H1 (cell line): ENCODE results near the gene CPEB1. TPM values are rescaled to one million over a fixed set of nuclear protein-coding genes. Genes with fewer than 3 reads are reported as not detected.
A peak's percentile ranks its signal among the peaks of the same experiment; 100 is the strongest.

Source experiments
- CTCF ChIA-PET: fragments of 300-600 bp; sonication (Branson Sonifier 250); formaldehyde crosslinking; loops from one replicate; lab custom pipeline; 2021; ENCODE audit not compliant: partially characterized antibody; lab: Charles Lee
- POLR2A ChIA-PET: fragments of 300-600 bp; sonication (Branson Sonifier 250); formaldehyde crosslinking; loops from one replicate; lab custom pipeline; 2021; ENCODE audit warnings: inconsistent platforms; ENCODE audit not compliant: partially characterized antibody; lab: Charles Lee
- DNase-seq, 2 experiments: peaks; one replicate each; pipeline versions ENCODE4 v3.0.0 to v3.0.0-alpha.2; 2010 to 2022; ENCODE audit warnings: low spot score in 2 of 2, low read depth in 1 of 2, mixed read lengths in 1 of 2
- FAIRE-seq: peaks from 2 replicates; lab custom pipeline; 2011; peaks lifted over from hg19 to GRCh38; lab: Jason Lieb, UNC
- H2AFZ ChIP-seq: 2 replicates; pipeline ENCODE4 v1.8.1; 2012; ENCODE audit warnings: low read length, inconsistent platforms
- H2AK5ac ChIP-seq: 2 replicates; pipeline ENCODE4 v1.6.1; 2013; ENCODE audit warnings: low read depth, low read length
- H2BK120ac ChIP-seq: replicated peaks from 2 replicates; pipeline ENCODE3; 2013; ENCODE audit warnings: low read depth, low read length, inconsistent platforms
- H2BK12ac ChIP-seq: 2 replicates; pipeline ENCODE4 v1.6.1; 2013; ENCODE audit warnings: low read depth, low read length
- H2BK15ac ChIP-seq: 2 replicates; pipeline ENCODE4 v1.6.1; 2013; ENCODE audit warnings: low read length
- H2BK20ac ChIP-seq: 2 replicates; pipeline ENCODE4 v1.6.1; 2013; ENCODE audit warnings: low read length
- H2BK5ac ChIP-seq: 2 replicates; pipeline ENCODE4 v1.6.1; 2013; ENCODE audit warnings: low read depth, low read length
- H3K14ac ChIP-seq: 2 replicates; pipeline ENCODE4 v1.6.1; 2013; ENCODE audit warnings: inconsistent platforms; ENCODE audit not compliant: insufficient read length
- H3K18ac ChIP-seq: 2 replicates; pipeline ENCODE4 v1.6.1; 2013; ENCODE audit warnings: low read length; ENCODE audit errors: extremely low read depth
- H3K23ac ChIP-seq: 2 replicates; pipeline ENCODE4 v1.6.1; 2013; ENCODE audit warnings: inconsistent platforms; ENCODE audit not compliant: insufficient read length
- H3K23me2 ChIP-seq: 2 replicates; pipeline ENCODE4 v1.6.1; 2013; ENCODE audit warnings: low read depth, low read length
- H3K27ac ChIP-seq: 2 replicates; pipeline ENCODE4 v1.6.1; 2011; ENCODE audit warnings: low read depth, low read length, inconsistent platforms
- H3K27me3 ChIP-seq, 4 experiments: replicated peaks in 1 of 4; 1 replicate in 1 of 4; 2 replicates in 3 of 4; pipeline versions ENCODE4 v1.6.1 to v1.8.1; 2011 to 2013; ENCODE audit warnings: low read length in 3 of 4, mild to moderate bottlenecking in 3 of 4, inconsistent platforms in 2 of 4, mixed read lengths in 2 of 4, moderate library complexity in 1 of 4; ENCODE audit not compliant: control insufficient read depth in 3 of 4, insufficient read depth in 3 of 4; ENCODE audit errors: extremely low read depth in 1 of 4
- H3K36me3 ChIP-seq, 4 experiments: 2 replicates each; pipeline versions ENCODE4 v1.6.1 to v1.8.1; 2011 to 2013; ENCODE audit warnings: mild to moderate bottlenecking in 4 of 4, low read length in 3 of 4, moderate library complexity in 2 of 4, control low read depth in 1 of 4, inconsistent platforms in 1 of 4; ENCODE audit not compliant: insufficient read depth in 4 of 4, control insufficient read depth in 2 of 4
- H3K4ac ChIP-seq: replicated peaks from 2 replicates; pipeline ENCODE3; 2013; ENCODE audit warnings: low read length, low read depth, mixed read lengths, inconsistent platforms; ENCODE audit not compliant: insufficient read length
- H3K4me1 ChIP-seq, 4 experiments: replicated peaks in 1 of 4; 1 replicate in 1 of 4; 2 replicates in 3 of 4; pipeline versions ENCODE4 v1.6.1 to v1.8.1; 2011 to 2013; ENCODE audit warnings: low read length in 3 of 4, inconsistent platforms in 2 of 4, mixed read lengths in 1 of 4; ENCODE audit not compliant: insufficient read depth in 4 of 4, control insufficient read depth in 3 of 4
- H3K4me2 ChIP-seq, 2 experiments: 2 replicates each; pipeline versions ENCODE4 v1.6.1 to v1.8.1; 2011 to 2013; ENCODE audit warnings: low read depth in 2 of 2, low read length in 2 of 2, control low read depth in 1 of 2, inconsistent platforms in 1 of 2, mild to moderate bottlenecking in 1 of 2; ENCODE audit not compliant: insufficient read depth in 1 of 2
- H3K4me3 ChIP-seq, 4 experiments: fragments of 200-600, 300-600 bp in 1 of 4; sonication (generic), shearing (Covaris generic), sonication (Bioruptor Twin) in 1 of 4; 2 replicates each; pipeline versions ENCODE4 v1.5.1 to v1.8.1; 2011 to 2016; ENCODE audit warnings: low read length in 4 of 4, low read depth in 3 of 4, control low read depth in 2 of 4, inconsistent platforms in 2 of 4, mild to moderate bottlenecking in 2 of 4, mixed read lengths in 1 of 4, moderate library complexity in 1 of 4; ENCODE audit not compliant: insufficient read depth in 2 of 4; ENCODE audit errors: extremely low read depth in 1 of 4
- H3K56ac ChIP-seq: replicated peaks from 2 replicates; pipeline ENCODE3; 2013; ENCODE audit warnings: low read depth, mild to moderate bottlenecking, mixed read lengths, low read length, inconsistent platforms; ENCODE audit not compliant: insufficient read length
- H3K79me1 ChIP-seq: 2 replicates; pipeline ENCODE4 v1.6.1; 2013; ENCODE audit warnings: low read depth, low read length, control low read depth
- H3K79me2 ChIP-seq, 2 experiments: 2 replicates each; pipeline versions ENCODE4 v1.6.1 to v1.8.1; 2012 to 2013; ENCODE audit warnings: low read length in 2 of 2, mild to moderate bottlenecking in 2 of 2, inconsistent platforms in 1 of 2; ENCODE audit not compliant: insufficient read depth in 2 of 2, control insufficient read depth in 1 of 2
- H3K9ac ChIP-seq, 4 experiments: replicated peaks in 1 of 4; 1 replicate in 1 of 4; 2 replicates in 3 of 4; pipeline versions ENCODE4 v1.6.1 to v1.8.1; 2011 to 2013; ENCODE audit warnings: low read depth in 3 of 4, low read length in 3 of 4, control low read depth in 2 of 4, mild to moderate bottlenecking in 2 of 4, moderate library complexity in 2 of 4, inconsistent platforms in 1 of 4; ENCODE audit errors: extremely low read depth in 1 of 4
- H3K9me3 ChIP-seq, 2 experiments: 2 replicates each; pipeline versions ENCODE4 v1.6.1 to v1.8.1; 2012 to 2013; ENCODE audit warnings: mild to moderate bottlenecking in 2 of 2, moderate library complexity in 2 of 2, control low read depth in 1 of 2, inconsistent platforms in 1 of 2, low read depth in 1 of 2, low read length in 1 of 2, mixed read lengths in 1 of 2; ENCODE audit not compliant: insufficient read depth in 2 of 2
- H4K20me1 ChIP-seq, 2 experiments: replicated peaks in 1 of 2; 2 replicates each; pipeline versions ENCODE3 to v1.8.1; 2011 to 2013; ENCODE audit warnings: inconsistent platforms in 2 of 2, low read length in 2 of 2, mild to moderate bottlenecking in 1 of 2; ENCODE audit not compliant: insufficient read depth in 2 of 2, control insufficient read depth in 1 of 2
- H4K5ac ChIP-seq: 2 replicates; pipeline ENCODE4 v1.6.1; 2013; ENCODE audit warnings: low read length, low read depth, mixed read lengths, inconsistent platforms; ENCODE audit not compliant: insufficient read length
- H4K8ac ChIP-seq: 2 replicates; pipeline ENCODE4 v1.8.0; 2013; ENCODE audit warnings: mild to moderate bottlenecking, moderate library complexity, low read length, inconsistent platforms; ENCODE audit not compliant: insufficient read depth; ENCODE audit errors: extremely low read depth
- H4K91ac ChIP-seq: replicated peaks from 2 replicates; pipeline ENCODE3; 2013; ENCODE audit warnings: low read length, mixed read lengths, inconsistent platforms; ENCODE audit not compliant: insufficient read length
- RBBP5 ChIP-seq: IDR thresholded peaks from 2 replicates; pipeline ENCODE4 v1.7.1; 2012; ENCODE audit warnings: low read depth, mild to moderate bottlenecking, inconsistent platforms, low read length, moderate library complexity, borderline replicate concordance
- SP4 ChIP-seq: IDR thresholded peaks from 2 replicates; pipeline ENCODE4 v1.6.1; 2012; ENCODE audit warnings: low read length, inconsistent platforms
- TAF7 ChIP-seq: optimal IDR thresholded peaks from 2 replicates; pipeline ENCODE3; 2011; ENCODE audit warnings: low read depth, mild to moderate bottlenecking, inconsistent platforms, low read length, moderate library complexity, borderline replicate concordance
- WGBS, 2 experiments: shearing (Covaris generic) in 1 of 2; methylation state at CpG; one replicate each; pipeline versions ENCODE4 v1.1.6 to v1.1.7; 2013 to 2015; ENCODE audit warnings: low lambda C conversion rate in 2 of 2, mixed read lengths in 2 of 2, inconsistent platforms in 1 of 2, low coverage in 1 of 2, missing lambda C conversion rate in 1 of 2; ENCODE audit not compliant: insufficient replicate concordance in 2 of 2, insufficient coverage in 1 of 2, insufficient read length in 1 of 2; ENCODE audit errors: extremely low coverage in 1 of 2, missing lambda C conversion rate in 1 of 2; 5-methylcytosine and 5-hydroxymethylcytosine counted together
- polyA plus RNA-seq, 7 experiments: library from polyadenylated mRNA; depleted of rRNA in 3 of 7; stranded (reverse) in 5 of 7; unstranded in 2 of 7; fragments of >200 nt in 5 of 7; fragments of 200-250 nt in 2 of 7; gene quantifications; 1 replicate in 5 of 7; 2 replicates in 1 of 7; 4 replicates in 1 of 7; pipeline versions ENCODE4 v1.2.1 to v1.2.3, GENCODE V29; 2011 to 2013; ENCODE audit warnings: missing spikeins in 2 of 7, mixed read lengths in 2 of 7
- total RNA-seq: library from RNA; stranded (reverse); fragmentation: NEBNext Ultra II Directional; extraction: Animal tissue kit (Norgen Biotek cat#: 25700); gene quantifications from 2 replicates; pipeline ENCODE4 v1.2.1, GENCODE V29; 2021

The CPEB1 gene
- total and polyA plus RNA-seq, 2 of the 8 experiments (the other 6 are each of a cell fraction or from before 2014, with no cell fraction given): 4.4 to 4.5 TPM

- no peak overlapping the region for H3K27ac ChIP-seq
- no peak overlapping the region for H4K8ac ChIP-seq
- H4K5ac ChIP-seq: no peak overlapping the region
- H3K23me2 ChIP-seq: peaks cover 9% of the 10 kb centered on the region; the same call in 1 of the 2 replicates
- no peak overlapping the region for H3K23ac ChIP-seq
- no peak overlapping the region for H3K4me2 ChIP-seq
- FAIRE-seq: no peak
- WGBS, 2 experiments: 80% methylated on average over 3 of the region's 3 CpGs; no CpG with 5 or more reads in 1 of the 2 experiments
- H3K9me3 ChIP-seq: peaks cover 0 to 7% of the 10 kb centered on the region in 2 experiments; a peak in 2 of 4 replicates
- H3K4me1 ChIP-seq: peaks cover 0 to 7% (median 3%) of the 10 kb centered on the region in 4 experiments; a peak in 4 of 7 replicates
- ChIA-PET CTCF (interaction anchor here (0.6 to 1.8 kb wide), 4 partner anchors 14 to 122 kb away, joined by 3 to 6 read pairs (median 4); partner anchors contain the start of gene AP3B2), POLR2A (interaction anchor here (1.5 kb wide), 1 partner anchor 104 kb away, joined by 8 read pairs; the partner anchor contains the start of gene RPS17)
- H2AFZ ChIP-seq: no peak overlapping the region
- H4K20me1 ChIP-seq: peaks cover 0 to 4% of the 10 kb centered on the region in 2 experiments
- no peaks in the 10 kb centered on the region for H3K79me2 ChIP-seq
- no peak overlapping the region for H2AK5ac ChIP-seq
- peaks cover 23 to 40% (median 37%) of the 10 kb centered on the region in 4 experiments for H3K27me3 ChIP-seq
- H2BK120ac ChIP-seq: no peak overlapping the region
- H3K79me1 ChIP-seq: no peaks in the 10 kb centered on the region
- H3K18ac ChIP-seq: no peak overlapping the region
- H3K36me3 ChIP-seq: peaks cover 0 to 6% (median 0%) of the 10 kb centered on the region in 4 experiments; a peak in 1 of 8 replicates
- H4K91ac ChIP-seq: no peak overlapping the region
- no peak overlapping the region for H3K9ac ChIP-seq
- TF ChIP-seq TAF7: no peak
- no peak for TF ChIP-seq SP4
- TF ChIP-seq RBBP5: no peak
- H3K4me3 ChIP-seq: no peak overlapping the region
- no peak overlapping the region for H3K56ac ChIP-seq
- no peak overlapping the region for H2BK5ac ChIP-seq
- no peak overlapping the region for H3K4ac ChIP-seq
- no peak overlapping the region for H2BK20ac ChIP-seq
- H2BK12ac ChIP-seq: no peak overlapping the region
- 0 out of 2 replicates have a peak overlapping the region, but pooled peaks have one; percentile 10 for H2BK15ac ChIP-seq
- no peak overlapping the region for H3K14ac ChIP-seq
- DNase-seq: no peak
Measured at GRCh38 chr15:82643992-82644391, 3.2 kb downstream of the CPEB1 start.
